ENCODE data around the gene ZDHHC14. TPM values are rescaled to one million over a fixed set of nuclear protein-coding genes. Genes with fewer than 3 reads are reported as not detected.

The ZDHHC14 gene
- total and polyA plus RNA-seq, 5 donors, result 10.6 to 22.1 (median 20.2) TPM

GRCh38 chr6:157468054-157468453, 87.1 kb downstream of the ZDHHC14 start:
- no peak for ATAC-seq
- WGBS, result 84% methylated on average over 3 of the region's 3 CpGs

DNA sequence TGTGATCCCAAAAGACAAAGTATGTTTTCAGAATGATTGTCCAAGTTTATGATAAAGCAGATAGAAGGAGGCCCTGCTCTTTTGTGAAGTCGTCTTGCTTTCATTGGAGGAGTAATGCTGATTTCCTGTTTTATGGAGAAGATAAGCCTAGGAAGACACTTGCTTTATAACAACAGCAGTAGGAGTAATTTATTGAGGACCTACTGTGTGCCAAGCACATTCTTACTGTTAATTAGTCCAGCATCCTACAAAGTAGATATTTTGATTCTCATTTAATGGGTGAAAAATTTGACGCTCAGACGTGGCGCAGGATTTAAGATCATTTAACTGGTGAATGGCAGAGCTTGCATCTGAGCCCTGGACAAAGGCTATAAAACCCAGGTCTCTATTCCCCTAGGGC, 87.6 kb downstream of the ZDHHC14 start:
- intact Hi-C loops (cut with DNase I), result no loop called here
- Histone ChIP-seq H3K27me3 (ENCODE audit: control insufficient read depth, insufficient read depth) (no peaks in the 10 kb centered on the region), H3K27ac (ENCODE audit: low read length) (no peak overlapping the region), H3K4me1 (ENCODE audit: control insufficient read depth, insufficient read depth, low read length) (no peaks in the 10 kb centered on the region), H3K9me3 (ENCODE audit: control insufficient read depth, low read length) (no peaks in the 10 kb centered on the region), H3K4me3 (ENCODE audit: low read length) (no peak overlapping the region)
- ATAC-seq (no peak), DNase-seq (no peak)
- WGBS, result 84% methylated on average over 4 of the region's 4 CpGs

More at GRCh38 chr6:157468054-157468453, 87.1 kb downstream of the ZDHHC14 start:
- Histone ChIP-seq H3K4me3 (ENCODE audit: low read length) (no peak overlapping the region), H3K27ac (ENCODE audit: low read length) (no peak overlapping the region), H3K4me1 (ENCODE audit: control insufficient read depth, insufficient read depth, low read length) (no peaks in the 10 kb centered on the region), H3K9me3 (ENCODE audit: control insufficient read depth, low read length) (no peaks in the 10 kb centered on the region), H3K27me3 (ENCODE audit: control insufficient read depth, insufficient read depth) (no peaks in the 10 kb centered on the region)
- intact Hi-C loops (cut with DNase I), result no loop called here
- DNase-seq, result no peak

DNA sequence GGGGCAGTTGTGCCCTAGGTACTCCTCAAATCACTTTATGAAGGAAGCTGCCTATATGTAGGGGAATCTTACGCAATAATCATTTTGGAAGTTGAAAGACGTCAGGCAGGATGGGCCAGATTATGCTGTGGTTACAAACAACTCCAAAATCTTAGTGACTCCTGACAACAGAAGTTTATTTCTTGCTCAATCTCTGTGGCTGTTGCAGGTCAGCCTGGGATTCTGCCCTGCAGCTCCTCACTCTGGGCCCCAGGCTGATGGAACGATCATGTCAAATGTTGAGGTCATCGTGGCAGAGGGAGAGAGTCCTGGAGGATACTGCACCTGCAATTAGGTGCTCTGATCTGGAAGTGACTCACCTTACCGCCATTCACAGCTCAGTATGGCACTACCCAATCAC, 88.4 kb downstream of the ZDHHC14 start:
- DNase-seq, result no peak
- Histone ChIP-seq H3K9me3 (ENCODE audit: control insufficient read depth, low read length) (no peaks in the 10 kb centered on the region), H3K4me3 (ENCODE audit: low read length) (no peak overlapping the region), H3K27me3 (ENCODE audit: control insufficient read depth, insufficient read depth) (no peaks in the 10 kb centered on the region), H3K27ac (ENCODE audit: low read length) (no peak overlapping the region), H3K4me1 (ENCODE audit: control insufficient read depth, insufficient read depth, low read length) (no peaks in the 10 kb centered on the region)
- ATAC-seq, result no peak
- intact Hi-C loops (cut with DNase I), result no loop called here
- WGBS, result 84% methylated on average over 5 of the region's 5 CpGs

DNA sequence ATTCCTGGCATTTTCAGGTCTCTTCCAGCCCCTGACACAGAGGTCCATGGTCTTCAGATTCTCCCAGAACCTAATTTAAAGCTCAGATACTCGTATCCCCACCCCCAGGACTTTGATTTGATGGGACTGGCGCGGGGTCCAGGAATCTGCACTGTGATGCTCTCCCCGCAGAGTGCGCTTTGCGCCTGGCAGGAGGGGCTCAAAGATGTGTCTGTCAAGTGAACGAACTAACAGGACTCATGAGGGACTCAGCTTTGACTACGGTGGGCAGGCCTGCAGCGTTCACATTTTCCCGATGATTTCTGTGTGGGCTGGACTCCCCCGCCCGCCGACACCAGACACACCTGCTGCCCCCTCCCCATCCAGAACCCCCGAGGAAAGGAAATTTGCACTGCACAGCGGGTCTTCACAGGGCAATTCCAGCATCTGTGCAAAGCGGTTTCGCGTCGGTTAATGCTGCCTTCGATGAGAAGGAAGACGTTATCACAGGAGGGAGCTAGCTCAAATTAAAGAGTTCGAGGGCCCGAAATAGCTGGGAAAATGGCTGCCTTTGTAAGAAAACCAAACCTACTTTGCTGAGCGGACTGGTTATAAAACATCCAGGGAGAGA, 90.2 kb downstream of the ZDHHC14 start:
- ATAC-seq (no peak), DNase-seq (no peak)
- WGBS, result 94% methylated on average over 24 of the region's 24 CpGs
- intact Hi-C loops (cut with DNase I), result no loop called here
- Histone ChIP-seq H3K27me3 (ENCODE audit: control insufficient read depth, insufficient read depth) (no peaks in the 10 kb centered on the region), H3K4me3 (ENCODE audit: low read length) (no peak overlapping the region), H3K9me3 (ENCODE audit: control insufficient read depth, low read length) (no peaks in the 10 kb centered on the region), H3K4me1 (ENCODE audit: control insufficient read depth, insufficient read depth, low read length) (no peaks in the 10 kb centered on the region), H3K27ac (ENCODE audit: low read length) (no peak overlapping the region)

- ATAC-seq, result peak in 1 of 2 donors; percentile 26
- Histone ChIP-seq H3K9me3 (ENCODE audit: control insufficient read depth, low read length) (no peaks in the 10 kb centered on the region), H3K27me3 (ENCODE audit: control insufficient read depth, insufficient read depth) (no peaks in the 10 kb centered on the region), H3K4me1 (ENCODE audit: control insufficient read depth, insufficient read depth, low read length) (no peaks in the 10 kb centered on the region), H3K4me3 (ENCODE audit: low read length) (no peak overlapping the region), H3K27ac (ENCODE audit: low read length) (no peak overlapping the region)
- no peak for DNase-seq
- WGBS, result 92% methylated on average over 17 of the region's 17 CpGs
- intact Hi-C loops (cut with DNase I), result no loop called here
Measured at GRCh38 chr6:157471895-157472686, 91.1 kb downstream of the ZDHHC14 start.

DNA sequence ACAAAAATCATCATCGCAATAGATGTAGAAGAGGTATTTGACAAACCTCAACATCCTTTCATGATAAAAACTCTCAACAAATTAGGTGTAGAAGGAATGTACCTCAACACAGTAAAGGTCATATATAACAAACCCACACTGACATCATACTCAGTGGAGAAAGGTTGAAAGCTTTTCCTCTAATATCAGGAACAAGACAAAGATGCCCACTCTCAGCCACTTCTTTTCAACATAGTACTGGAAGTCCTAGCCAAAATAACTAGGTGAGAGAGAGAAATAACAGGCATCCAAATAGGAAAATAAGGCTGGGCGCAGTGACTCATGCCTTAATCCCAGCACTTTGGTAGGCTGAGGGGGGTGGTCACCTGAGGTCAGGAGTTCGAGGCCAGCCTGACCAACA, 95.8 kb downstream of the ZDHHC14 start:
- Histone ChIP-seq H3K27me3 (ENCODE audit: control insufficient read depth, insufficient read depth) (no peaks in the 10 kb centered on the region), H3K9me3 (ENCODE audit: control insufficient read depth, low read length) (no peaks in the 10 kb centered on the region), H3K4me3 (ENCODE audit: low read length) (no peak overlapping the region), H3K27ac (ENCODE audit: low read length) (no peak overlapping the region), H3K4me1 (ENCODE audit: control insufficient read depth, insufficient read depth, low read length) (no peaks in the 10 kb centered on the region)
- intact Hi-C loops (cut with DNase I), result no loop called here
- 96% methylated on average over 3 of the region's 3 CpGs for WGBS
- DNase-seq (no peak), ATAC-seq (no peak)

DNA sequence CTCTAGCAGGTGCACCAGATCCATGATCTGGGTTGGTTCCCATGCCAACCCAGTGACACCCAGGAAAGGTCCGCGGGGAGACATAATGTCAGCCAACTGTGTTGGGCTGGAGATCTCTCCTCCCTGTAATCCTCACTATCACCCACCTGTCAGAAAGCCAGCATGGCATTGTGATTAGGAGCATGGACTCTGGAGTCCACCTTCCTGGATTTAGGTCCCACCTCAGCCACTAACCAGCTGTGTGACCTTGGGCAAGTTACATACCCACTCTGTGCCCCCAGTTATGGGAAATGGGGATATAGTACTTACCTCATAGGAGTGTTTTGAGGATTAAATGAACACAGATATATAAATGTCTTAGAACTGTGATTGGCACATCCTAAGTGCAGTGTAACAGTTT, 97.9 kb downstream of the ZDHHC14 start:
- 99% methylated on average over 2 of the region's 2 CpGs for WGBS
- ATAC-seq (no peak), DNase-seq (no peak)
- Histone ChIP-seq H3K9me3 (ENCODE audit: control insufficient read depth, low read length) (no peaks in the 10 kb centered on the region), H3K4me1 (ENCODE audit: control insufficient read depth, insufficient read depth, low read length) (no peaks in the 10 kb centered on the region), H3K27ac (ENCODE audit: low read length) (no peak overlapping the region), H3K27me3 (ENCODE audit: control insufficient read depth, insufficient read depth) (no peaks in the 10 kb centered on the region), H3K4me3 (ENCODE audit: low read length) (no peak overlapping the region)
- intact Hi-C loops (cut with DNase I), result no loop called here

- intact Hi-C loops (cut with DNase I), result no loop called here
- DNase-seq (no peak), ATAC-seq (no peak)
- no peaks in the 10 kb centered on the region for H3K9me3 ChIP-seq (ENCODE audit: control insufficient read depth, low read length)
- H3K4me3 ChIP-seq (ENCODE audit: low read length), result no peak overlapping the region
- H3K4me1 ChIP-seq (ENCODE audit: control insufficient read depth, insufficient read depth, low read length), result no peaks in the 10 kb centered on the region
- WGBS, result 86% methylated on average over 7 of the region's 7 CpGs
- H3K27me3 ChIP-seq (ENCODE audit: control insufficient read depth, insufficient read depth), result no peaks in the 10 kb centered on the region
- no peak overlapping the region for H3K27ac ChIP-seq (ENCODE audit: low read length)
Measured at GRCh38 chr6:157479464-157480303, 98.7 kb downstream of the ZDHHC14 start.

DNA sequence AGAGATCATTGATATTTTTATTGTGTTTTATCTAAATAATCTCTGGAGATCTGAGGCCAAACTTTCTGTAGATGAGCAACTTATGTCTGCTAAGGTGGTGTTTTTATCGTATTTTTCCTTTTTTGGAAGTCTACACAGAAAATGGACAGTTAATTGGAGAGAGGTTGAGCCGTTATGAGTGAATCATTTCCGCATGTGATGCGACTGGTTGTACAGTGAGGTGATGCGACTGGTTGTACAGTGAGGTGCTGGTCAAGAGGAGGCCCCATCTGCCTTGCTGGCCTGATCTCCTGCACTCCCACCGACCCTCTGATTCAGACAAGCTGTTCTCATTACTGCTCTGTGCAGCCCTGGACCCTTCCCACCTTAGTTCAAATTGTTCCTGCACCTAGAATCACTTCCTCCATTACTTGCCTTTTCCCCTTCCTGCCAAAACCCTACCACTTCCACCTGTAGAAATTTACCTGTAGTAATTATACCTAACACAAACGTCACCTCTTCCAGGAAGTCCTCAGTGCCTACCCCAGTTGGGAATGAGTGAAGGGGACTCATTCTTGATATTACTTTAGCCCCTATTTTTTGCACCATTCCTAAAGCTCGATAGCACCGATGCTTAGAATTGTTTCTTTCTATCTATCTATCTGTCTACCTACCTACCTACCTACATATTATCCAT, 100.3 kb downstream of the ZDHHC14 start:
- ATAC-seq, result no peak
- Histone ChIP-seq H3K27me3 (ENCODE audit: control insufficient read depth, insufficient read depth) (no peaks in the 10 kb centered on the region), H3K9me3 (ENCODE audit: control insufficient read depth, low read length) (no peaks in the 10 kb centered on the region), H3K27ac (ENCODE audit: low read length) (no peak overlapping the region), H3K4me3 (ENCODE audit: low read length) (no peak overlapping the region), H3K4me1 (ENCODE audit: control insufficient read depth, insufficient read depth, low read length) (no peaks in the 10 kb centered on the region)
- no peak for DNase-seq
- WGBS, result 83% methylated on average over 9 of the region's 9 CpGs
- intact Hi-C loops (cut with DNase I), result no loop called here

- intact Hi-C loops (cut with DNase I), result no loop called here
- H3K27me3 ChIP-seq (ENCODE audit: control insufficient read depth, insufficient read depth), result no peaks in the 10 kb centered on the region
- no peaks in the 10 kb centered on the region for H3K9me3 ChIP-seq (ENCODE audit: control insufficient read depth, low read length)
- no peaks in the 10 kb centered on the region for H3K4me1 ChIP-seq (ENCODE audit: control insufficient read depth, insufficient read depth, low read length)
- DNase-seq, result no peak
- no peak overlapping the region for H3K4me3 ChIP-seq (ENCODE audit: low read length)
- ATAC-seq, result no peak
- no peak overlapping the region for H3K27ac ChIP-seq (ENCODE audit: low read length)
- WGBS, result 84% methylated on average over 4 of the region's 4 CpGs
Measured at GRCh38 chr6:157481865-157482249, 100.9 kb downstream of the ZDHHC14 start.

- intact Hi-C loops (cut with DNase I), result no loop called here
Measured at GRCh38 chr6:157483770-157484169, 102.8 kb downstream of the ZDHHC14 start.

More at GRCh38 chr6:157483770-157484169, 102.8 kb downstream of the ZDHHC14 start:
- Histone ChIP-seq H3K27ac (ENCODE audit: low read length) (no peak overlapping the region), H3K4me3 (ENCODE audit: low read length) (no peak overlapping the region), H3K9me3 (ENCODE audit: control insufficient read depth, low read length) (no peaks in the 10 kb centered on the region), H3K27me3 (ENCODE audit: control insufficient read depth, insufficient read depth) (no peaks in the 10 kb centered on the region), H3K4me1 (ENCODE audit: control insufficient read depth, insufficient read depth, low read length) (peaks cover 3% of the 10 kb centered on the region)
- no peak for DNase-seq
- WGBS, result 95% methylated on average over 3 of the region's 3 CpGs
- ATAC-seq, result no peak

Data from right cardiac atrium (tissue), 5 donors.